SU-DHL-6 (cell line): Measurements from ENCODE around the gene SMIM38.

Source experiments
- EZH2phosphoT487 ChIP-seq: fragments of 200-600 bp; sonication (generic), shearing (Covaris generic); conservative IDR thresholded peaks from 2 replicates; pipeline ENCODE4 v1.6.1; 2018; ENCODE audit warnings: mild to moderate bottlenecking, antibody characterized with exemption, low read length, moderate library complexity, mixed read lengths
- TF ChIP-seq, protein P1 (sequence below): fragments of 200-600 bp; sonication (generic); IDR thresholded peaks from one replicate; pipeline ENCODE4 v1.5.1; 2017; ENCODE audit warnings: antibody characterized with exemption, mild to moderate bottlenecking, low read length, moderate library complexity; ENCODE audit not compliant: insufficient read depth, poor library complexity, severe bottlenecking

DNA sequence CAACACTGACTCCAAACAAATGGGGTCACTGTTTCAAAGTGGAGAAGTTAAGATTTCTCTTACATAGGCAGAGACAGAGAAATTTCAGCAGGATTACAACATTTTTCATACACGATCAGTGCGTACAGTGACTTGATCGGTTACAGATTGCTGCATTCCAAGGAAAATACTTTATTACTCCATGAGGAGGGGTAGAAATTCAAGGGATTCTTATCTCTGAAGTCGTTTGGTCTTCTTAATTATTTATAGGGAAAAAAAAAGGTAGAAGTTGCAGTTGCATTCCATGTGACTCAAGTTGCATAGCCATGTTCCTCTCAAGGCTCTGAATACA is 10.7 kb upstream of the SMIM38 start:
- TF ChIP-seq, protein P1, sequence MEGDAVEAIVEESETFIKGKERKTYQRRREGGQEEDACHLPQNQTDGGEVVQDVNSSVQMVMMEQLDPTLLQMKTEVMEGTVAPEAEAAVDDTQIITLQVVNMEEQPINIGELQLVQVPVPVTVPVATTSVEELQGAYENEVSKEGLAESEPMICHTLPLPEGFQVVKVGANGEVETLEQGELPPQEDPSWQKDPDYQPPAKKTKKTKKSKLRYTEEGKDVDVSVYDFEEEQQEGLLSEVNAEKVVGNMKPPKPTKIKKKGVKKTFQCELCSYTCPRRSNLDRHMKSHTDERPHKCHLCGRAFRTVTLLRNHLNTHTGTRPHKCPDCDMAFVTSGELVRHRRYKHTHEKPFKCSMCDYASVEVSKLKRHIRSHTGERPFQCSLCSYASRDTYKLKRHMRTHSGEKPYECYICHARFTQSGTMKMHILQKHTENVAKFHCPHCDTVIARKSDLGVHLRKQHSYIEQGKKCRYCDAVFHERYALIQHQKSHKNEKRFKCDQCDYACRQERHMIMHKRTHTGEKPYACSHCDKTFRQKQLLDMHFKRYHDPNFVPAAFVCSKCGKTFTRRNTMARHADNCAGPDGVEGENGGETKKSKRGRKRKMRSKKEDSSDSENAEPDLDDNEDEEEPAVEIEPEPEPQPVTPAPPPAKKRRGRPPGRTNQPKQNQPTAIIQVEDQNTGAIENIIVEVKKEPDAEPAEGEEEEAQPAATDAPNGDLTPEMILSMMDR, result no peak
- no peak for TF ChIP-seq EZH2phosphoT487
